Right lobe of liver (tissue), 4 donors: ENCODE measurements around the gene ACP7.

ENCODE experiments used
- POLR2A ChIP-seq: fragments of 450-650 bp; IDR thresholded peaks from one replicate; pipeline ENCODE4 v1.6.1; 2017; ENCODE audit warnings: antibody characterized with exemption, mild to moderate bottlenecking
- TF ChIP-seq, protein P1 (sequence below), 4 donors: fragments of 200-600 bp in 3 of 4; fragments of 450-650 bp in 1 of 4; IDR thresholded peaks; one replicate each; pipeline versions ENCODE4 v1.5.1 to v1.8.0; 2016 to 2022; ENCODE audit warnings: antibody characterized with exemption in 4 of 4, mild to moderate bottlenecking in 2 of 4
- donor health status: DM: no; HTN: no; CAD: no.
- donor health status: DM: no; HTN: no; CAD: no.
- donor health status: DM: no; HTN: yes; CAD: no.

DNA sequence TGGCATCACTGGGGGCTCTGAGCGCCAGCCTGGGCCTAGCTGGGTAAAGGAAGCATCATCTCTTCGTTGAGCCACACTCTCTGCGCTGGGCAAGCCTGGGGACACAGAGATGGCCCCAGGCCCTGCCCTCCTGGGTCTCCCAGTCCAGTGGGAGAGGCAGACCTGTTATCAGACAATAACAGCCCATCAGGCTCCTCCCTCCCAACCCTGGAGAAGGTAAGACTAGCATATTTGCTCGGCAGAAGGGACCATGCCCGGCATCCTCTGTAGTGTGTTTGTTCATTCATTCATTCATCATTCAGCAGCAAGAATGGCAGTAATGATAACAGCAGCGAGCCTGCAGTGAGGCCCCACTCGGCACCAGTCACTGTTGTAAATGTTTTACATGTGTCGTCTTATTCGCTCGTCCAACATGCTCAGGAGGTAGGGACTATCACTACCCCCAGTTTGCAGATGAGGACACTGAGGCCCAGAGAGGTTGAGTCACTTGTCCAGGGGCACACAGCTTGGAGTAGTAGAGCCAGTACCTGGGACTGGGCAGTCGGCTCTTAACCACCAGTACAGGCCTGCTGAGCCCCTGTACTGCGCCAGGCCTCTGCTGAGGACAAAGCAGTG, 74.6 kb downstream of the ACP7 start:
- TF ChIP-seq, protein P1, sequence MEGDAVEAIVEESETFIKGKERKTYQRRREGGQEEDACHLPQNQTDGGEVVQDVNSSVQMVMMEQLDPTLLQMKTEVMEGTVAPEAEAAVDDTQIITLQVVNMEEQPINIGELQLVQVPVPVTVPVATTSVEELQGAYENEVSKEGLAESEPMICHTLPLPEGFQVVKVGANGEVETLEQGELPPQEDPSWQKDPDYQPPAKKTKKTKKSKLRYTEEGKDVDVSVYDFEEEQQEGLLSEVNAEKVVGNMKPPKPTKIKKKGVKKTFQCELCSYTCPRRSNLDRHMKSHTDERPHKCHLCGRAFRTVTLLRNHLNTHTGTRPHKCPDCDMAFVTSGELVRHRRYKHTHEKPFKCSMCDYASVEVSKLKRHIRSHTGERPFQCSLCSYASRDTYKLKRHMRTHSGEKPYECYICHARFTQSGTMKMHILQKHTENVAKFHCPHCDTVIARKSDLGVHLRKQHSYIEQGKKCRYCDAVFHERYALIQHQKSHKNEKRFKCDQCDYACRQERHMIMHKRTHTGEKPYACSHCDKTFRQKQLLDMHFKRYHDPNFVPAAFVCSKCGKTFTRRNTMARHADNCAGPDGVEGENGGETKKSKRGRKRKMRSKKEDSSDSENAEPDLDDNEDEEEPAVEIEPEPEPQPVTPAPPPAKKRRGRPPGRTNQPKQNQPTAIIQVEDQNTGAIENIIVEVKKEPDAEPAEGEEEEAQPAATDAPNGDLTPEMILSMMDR (IDR thresholded peaks at IDR 0.05) = no peak
- no peak for TF ChIP-seq POLR2A
